HCT116 (cell line): ENCODE data around the gene MGST3.

ENCODE experiments used
- ATF3 ChIP-seq: IDR thresholded peaks from 2 replicates; pipeline ENCODE4 v1.6.1; 2012
- CEBPB ChIP-seq: IDR thresholded peaks from 2 replicates; pipeline ENCODE4 v1.6.1; 2012; ENCODE audit warnings: low read depth
- CTCF ChIP-seq, 3 experiments: fragments of 200-600 bp in 1 of 3; sonication (generic) in 1 of 3; IDR thresholded peaks in 2 of 3; conservative IDR thresholded peaks in 1 of 3; 2 replicates each; pipeline ENCODE4 v1.5.1; 2012 to 2017; ENCODE audit warnings: low read depth in 2 of 3, low read length in 2 of 3, antibody characterized with exemption in 1 of 3, borderline replicate concordance in 1 of 3, control low read depth in 1 of 3, mild to moderate bottlenecking in 1 of 3, mixed read lengths in 1 of 3, mixed run types in 1 of 3, moderate library complexity in 1 of 3; ENCODE audit not compliant: insufficient read depth in 1 of 3
- EZH2 ChIP-seq: fragments of 200-600 bp; sonication (generic); IDR thresholded peaks from 2 replicates; pipeline ENCODE4 v1.6.1; 2017; ENCODE audit warnings: antibody characterized with exemption, mixed run types
- EZH2phosphoT487 ChIP-seq: fragments of 200-600 bp; IDR thresholded peaks from 2 replicates; pipeline ENCODE4 v1.6.1; 2018; ENCODE audit warnings: antibody characterized with exemption, borderline replicate concordance
- JUND ChIP-seq: IDR thresholded peaks from 2 replicates; pipeline ENCODE4 v1.6.1; 2012
- POLR2A ChIP-seq: IDR thresholded peaks from 2 replicates; pipeline ENCODE4 v1.7.0; 2011; ENCODE audit warnings: borderline replicate concordance; ENCODE audit not compliant: insufficient read depth, insufficient read length; ENCODE audit errors: extremely low read depth
- POLR2AphosphoS5 ChIP-seq: IDR thresholded peaks from 2 replicates; pipeline ENCODE4 v1.6.1; 2011; ENCODE audit warnings: mild to moderate bottlenecking, low read depth, low read length, moderate library complexity
- REST ChIP-seq: IDR thresholded peaks from 2 replicates; pipeline ENCODE4 v1.6.1; 2012; ENCODE audit warnings: low read depth
- TCF7L2 ChIP-seq: IDR thresholded peaks from 2 replicates; pipeline ENCODE4 v1.7.0; 2011; ENCODE audit warnings: borderline replicate concordance, inconsistent platforms; ENCODE audit not compliant: insufficient read depth, insufficient read length; ENCODE audit errors: extremely low read depth

GRCh38 chr1:165635329-165635728, 4.3 kb downstream of the MGST3 start:
- TF ChIP-seq JUND, result no peak
- TF ChIP-seq EZH2phosphoT487, result no peak
- no peak for TF ChIP-seq EZH2
- TF ChIP-seq CEBPB, result no peak
- TF ChIP-seq POLR2A, result no peak
- no peak for TF ChIP-seq CTCF (IDR thresholded peaks at IDR 0.05 in 2 of 3, conservative IDR thresholded peaks at IDR 0.05 in 1 of 3; ENCODE audit: borderline replicate concordance in 1 of 3, insufficient read depth in 1 of 3, low read depth in 2 of 3, low read length in 2 of 3)
- no peak for TF ChIP-seq REST
- no peak for TF ChIP-seq TCF7L2
- no peak for TF ChIP-seq POLR2AphosphoS5
- TF ChIP-seq ATF3, result no peak
